HepG2 (cell line): Measurements from ENCODE around the gene VDAC1. TPM values are rescaled to one million over a fixed set of nuclear protein-coding genes. Genes with fewer than 3 reads are reported as not detected.

Source experiments
- CHD2 ChIP-seq: IDR thresholded peaks from 2 replicates; pipeline ENCODE4 v1.6.1; 2011; ENCODE audit warnings: low read depth, low read length, improper control_type of control experiment
- FOXC1 ChIP-seq: sonication (generic); formaldehyde crosslinking; IDR thresholded peaks from 2 replicates; pipeline ENCODE4 v1.8.0; 2022; ENCODE audit warnings: mild to moderate bottlenecking, missing genetic modification reagents, borderline replicate concordance
- HBP1 ChIP-seq: IDR thresholded peaks from 2 replicates; pipeline ENCODE4 v1.6.1; 2016; ENCODE audit warnings: low read depth, control low read depth
- HMG20B ChIP-seq: conservative IDR thresholded peaks from 2 replicates; pipeline ENCODE4 v1.6.1; 2016; ENCODE audit warnings: missing genetic modification reagents, missing compliant biosample characterization
- HNF1B ChIP-seq: sonication (generic); formaldehyde crosslinking; IDR thresholded peaks from 2 replicates; pipeline ENCODE4 v1.5.1; 2020; ENCODE audit warnings: mild to moderate bottlenecking, moderate library complexity, missing genetic modification reagents
- KLF6 ChIP-seq: IDR thresholded peaks from 2 replicates; pipeline ENCODE4 v1.8.0; 2016; ENCODE audit warnings: missing biosample characterization, missing genetic modification reagents
- MTA3 ChIP-seq: sonication (generic); formaldehyde crosslinking; IDR thresholded peaks from 2 replicates; pipeline ENCODE4 v1.4.0; 2020; ENCODE audit warnings: missing genetic modification reagents
- PAX8 ChIP-seq: sonication (generic); formaldehyde crosslinking; IDR thresholded peaks from 2 replicates; pipeline ENCODE4 v1.8.0; 2022; ENCODE audit warnings: mild to moderate bottlenecking, missing genetic modification reagents, borderline replicate concordance
- REPIN1 ChIP-seq: sonication (generic); formaldehyde crosslinking; IDR thresholded peaks from 2 replicates; pipeline ENCODE4 v1.8.0; 2022; ENCODE audit warnings: missing genetic modification reagents, low read depth, mild to moderate bottlenecking, borderline replicate concordance
- SIN3A ChIP-seq: IDR thresholded peaks from 2 replicates; pipeline ENCODE4 v1.6.1; 2011; ENCODE audit warnings: low read depth, mild to moderate bottlenecking, control low read depth, low read length, borderline replicate concordance
- SIX1 ChIP-seq: sonication (generic); formaldehyde crosslinking; IDR thresholded peaks from 2 replicates; pipeline ENCODE4 v1.4.0; 2020; ENCODE audit warnings: missing genetic modification reagents, borderline replicate concordance
- SOX6 ChIP-seq, 2 experiments: fragments of 450-650 bp in 1 of 2; sonication (generic) in 1 of 2; formaldehyde crosslinking in 1 of 2; IDR thresholded peaks; 2 replicates each; pipeline versions ENCODE4 v1.4.0 to v1.6.1; 2017 to 2020; ENCODE audit warnings: antibody characterized with exemption in 1 of 2, mild to moderate bottlenecking in 1 of 2, missing genetic modification reagents in 1 of 2
- ZBTB37 ChIP-seq: sonication (generic); formaldehyde crosslinking; IDR thresholded peaks from 2 replicates; pipeline ENCODE4 v1.4.0; 2020; ENCODE audit warnings: mild to moderate bottlenecking, missing genetic modification reagents
- ZBTB49 ChIP-seq: sonication (generic); formaldehyde crosslinking; IDR thresholded peaks from 2 replicates; pipeline ENCODE4 v1.4.0; 2020; ENCODE audit warnings: missing genetic modification reagents, borderline replicate concordance
- ZBTB7A ChIP-seq: sonication (generic); formaldehyde crosslinking; IDR thresholded peaks from 2 replicates; pipeline ENCODE4 v1.8.0; 2022; ENCODE audit warnings: mild to moderate bottlenecking, missing genetic modification reagents
- ZGPAT ChIP-seq: IDR thresholded peaks from 2 replicates; pipeline ENCODE4 v1.6.1; 2016; ENCODE audit warnings: mild to moderate bottlenecking
- ZNF263 ChIP-seq: sonication (generic); formaldehyde crosslinking; IDR thresholded peaks from 2 replicates; pipeline ENCODE4 v1.4.0; 2020; ENCODE audit warnings: missing genetic modification reagents
- ZNF570 ChIP-seq: sonication (generic); formaldehyde crosslinking; IDR thresholded peaks from 2 replicates; pipeline ENCODE4 v1.4.0; 2020; ENCODE audit warnings: mild to moderate bottlenecking, missing genetic modification reagents, borderline replicate concordance
- ZNF660 ChIP-seq: sonication (generic); formaldehyde crosslinking; IDR thresholded peaks from 2 replicates; pipeline ENCODE4 v1.5.1; 2020; ENCODE audit warnings: mild to moderate bottlenecking, low read depth, missing genetic modification reagents, borderline replicate concordance
- ZNF850 ChIP-seq: sonication (generic); formaldehyde crosslinking; conservative IDR thresholded peaks from 2 replicates; pipeline ENCODE4 v1.9.0; 2021; ENCODE audit warnings: mild to moderate bottlenecking, missing genetic modification reagents
- polyA plus RNA-seq, 8 experiments: library from polyadenylated mRNA; depleted of rRNA in 3 of 8; stranded (reverse) in 7 of 8; unstranded in 1 of 8; fragments of >200 nt; fragmentation: Illumina TruSeq in 4 of 8; extraction: Trizol in 4 of 8; gene quantifications; 2 replicates each; pipeline versions ENCODE4 v1.2.1 to v1.2.3, GENCODE V29; 2011 to 2016; ENCODE audit warnings: low read depth in 4 of 8, missing spikeins in 1 of 8, mixed read lengths in 1 of 8; ENCODE audit not compliant: insufficient read depth in 1 of 8
- total RNA-seq, 5 experiments: library from RNA; depleted of rRNA; stranded (reverse); fragments of >200 nt; fragmentation: Illumina TruSeq; extraction: Trizol; gene quantifications; 2 replicates each; pipeline ENCODE4 v1.2.3, GENCODE V29; 2016; ENCODE audit warnings: low read depth in 1 of 5

VDAC1 gene
- total and polyA plus RNA-seq, 2 of the 13 experiments (the other 11 are each of a cell fraction or from before 2014, with no cell fraction given): 112 to 380 TPM

- TF ChIP-seq HNF1B (CRISPR knock-in tag) (peak; percentile 47), ZBTB49 (no peak), FOXC1 (CRISPR knock-in tag) (peak; percentile 83; the same call in 1 of the 2 replicates), SOX6 (IDR thresholded peaks at IDR 0.05) (no peak), SOX6 (CRISPR knock-in tag; IDR thresholded peaks at IDR 0.05) (peak; percentile 47), REPIN1 (peak; percentile 85), PAX8 (CRISPR knock-in tag) (no peak), ZNF263 (CRISPR knock-in tag) (no peak; the same call in none of the 2 replicates), HBP1 (CRISPR knock-in tag) (peak; percentile 85; the same call in 1 of the 2 replicates), ZBTB37 (CRISPR knock-in tag) (0 out of 2 replicates have a peak, but pooled peaks have one; percentile 16), CHD2 (no peak), SIN3A (no peak), HMG20B (CRISPR knock-in tag) (no peak), ZGPAT (CRISPR knock-in tag) (peak; percentile 80; the same call in 1 of the 2 replicates), ZNF570 (CRISPR knock-in tag) (no peak), SIX1 (CRISPR knock-in tag) (no peak), KLF6 (CRISPR knock-in tag) (peak; percentile 72; the same call in 1 of the 2 replicates), MTA3 (CRISPR knock-in tag) (no peak), ZNF660 (CRISPR knock-in tag) (no peak), ZBTB7A (CRISPR knock-in tag) (peak; percentile 89), ZNF850 (CRISPR knock-in tag) (no peak)
Observed at GRCh38 chr5:134004626-134005416, at the start of gene VDAC1 (continued).
